PC-9 (cell line): Measurements from ENCODE around the gene EIF4G3. TPM values are rescaled to one million over a fixed set of nuclear protein-coding genes. Genes with fewer than 3 reads are reported as not detected.
"Not testable (repeated sequence)": the region's sequence is repeated elsewhere in the genome, so short reads cannot be mapped to it uniquely, and the experiment has no call there.

Experiments
- BruUV-seq: library from RNA; stranded (reverse); fragments of 400-500 nt; replicated peaks from 2 replicates; lab custom pipeline; 2021; lab: Mats Ljungman, UMichigan
- CTCF ChIA-PET: fragments of 300-600 bp; sonication (Branson Sonifier 250); formaldehyde crosslinking; loops from one replicate; lab custom pipeline; 2022; ENCODE audit warnings: antibody characterized with exemption; lab: Charles Lee
- POLR2A ChIA-PET: fragments of 300-600 bp; sonication (Branson Sonifier 250); formaldehyde crosslinking; loops from one replicate; lab custom pipeline; 2022; ENCODE audit warnings: antibody characterized with exemption; ENCODE audit not compliant: unreplicated experiment; lab: Charles Lee
- DNase-seq, 2 experiments: peaks; one replicate each; pipeline versions ENCODE4 v3.0.0 to v3.0.0-alpha.2; 2015 to 2022; ENCODE audit warnings: mixed read lengths in 1 of 2
- H2AFZ ChIP-seq: fragments of 200-600 bp; sonication (generic); 2 replicates; pipeline ENCODE4 v1.8.1; 2017; ENCODE audit warnings: antibody characterized with exemption
- H3F3A ChIP-seq: fragments of 200-600 bp; sonication (generic); 2 replicates; pipeline ENCODE4 v1.8.1; 2017; ENCODE audit warnings: antibody characterized with exemption, mild to moderate bottlenecking, low read depth; ENCODE audit not compliant: insufficient read depth
- H3K27ac ChIP-seq: fragments of 200-600 bp; sonication (generic); 2 replicates; pipeline ENCODE4 v1.6.1; 2016; ENCODE audit warnings: mixed run types
- H3K27me3 ChIP-seq: fragments of 200-600 bp; sonication (generic); 2 replicates; pipeline ENCODE4 v1.6.1; 2016; ENCODE audit warnings: low read depth, mixed run types; ENCODE audit not compliant: insufficient read depth
- H3K36me3 ChIP-seq: fragments of 200-600 bp; sonication (generic); 2 replicates; pipeline ENCODE4 v1.6.1; 2016; ENCODE audit warnings: low read depth, mixed run types
- H3K4me1 ChIP-seq: fragments of 200-600 bp; sonication (generic); replicated peaks from 2 replicates; pipeline ENCODE4 v1.6.1; 2016; ENCODE audit warnings: mixed run types; ENCODE audit not compliant: insufficient read depth
- H3K4me2 ChIP-seq: fragments of 200-600 bp; sonication (generic); 2 replicates; pipeline ENCODE4 v1.6.1; 2017; ENCODE audit warnings: mixed run types
- H3K4me3 ChIP-seq: fragments of 200-600 bp; sonication (generic); 2 replicates; pipeline ENCODE4 v1.6.1; 2016; ENCODE audit warnings: mixed run types
- H3K79me2 ChIP-seq: fragments of 200-600 bp; sonication (generic); 2 replicates; pipeline ENCODE4 v1.6.1; 2017; ENCODE audit warnings: low read depth, mixed run types
- H3K9me2 ChIP-seq: fragments of 200-600 bp; sonication (generic); 2 replicates; pipeline ENCODE4 v1.8.1; 2017; ENCODE audit warnings: mild to moderate bottlenecking; ENCODE audit not compliant: insufficient read depth
- H3K9me3 ChIP-seq: fragments of 200-600 bp; sonication (generic); 2 replicates; pipeline ENCODE4 v1.8.1; 2016; ENCODE audit warnings: low read depth; ENCODE audit not compliant: insufficient read depth
- H4K20me1 ChIP-seq: fragments of 200-600 bp; sonication (generic); 2 replicates; pipeline ENCODE4 v1.8.1; 2017; ENCODE audit not compliant: insufficient read depth
- EZH2 ChIP-seq: fragments of 200-600 bp; sonication (generic); IDR thresholded peaks from 2 replicates; pipeline ENCODE4 v1.8.0; 2017; ENCODE audit warnings: antibody characterized with exemption, low read depth
- intact Hi-C: fragments of 100-400 bp; cut with micrococcal nuclease; formaldehyde crosslinking; loops from one replicate; pipeline ENCODE4 v1.10.0; 2022; ENCODE audit not compliant: unreplicated experiment
- total RNA-seq: library from RNA; stranded (reverse); gene quantifications from 2 replicates; pipeline ENCODE4 v1.2.3, GENCODE V29; 2021
- TF ChIP-seq, protein P1 (sequence below): fragments of 200-600 bp; sonication (generic); conservative IDR thresholded peaks from 2 replicates; pipeline ENCODE4 v1.6.1; 2017; ENCODE audit warnings: mixed run types, antibody characterized with exemption, mild to moderate bottlenecking, moderate library complexity

EIF4G3 gene
- total RNA-seq, 1 experiment from 2014 or later: 63.2 TPM

- CTCF ChIA-PET: no interaction called here
- Histone ChIP-seq H3K4me2 (no peak overlapping the region), H3K27me3 (no peaks in the 10 kb centered on the region), H4K20me1 (no peaks in the 10 kb centered on the region; the same call in none of the 2 replicates), H3K4me3 (no peak overlapping the region), H3K79me2 (peaks cover 19% of the 10 kb centered on the region), H3K9me2 (no peaks in the 10 kb centered on the region), H3K4me1 (no peaks in the 10 kb centered on the region), H3K27ac (no peak overlapping the region), H3F3A (no peaks in the 10 kb centered on the region), H2AFZ (no peak overlapping the region), H3K36me3 (no peaks in the 10 kb centered on the region), H3K9me3 (no peaks in the 10 kb centered on the region)
- BruUV-seq: no TSS peak
- intact Hi-C loops: no loop called here
- TF ChIP-seq, protein P1, sequence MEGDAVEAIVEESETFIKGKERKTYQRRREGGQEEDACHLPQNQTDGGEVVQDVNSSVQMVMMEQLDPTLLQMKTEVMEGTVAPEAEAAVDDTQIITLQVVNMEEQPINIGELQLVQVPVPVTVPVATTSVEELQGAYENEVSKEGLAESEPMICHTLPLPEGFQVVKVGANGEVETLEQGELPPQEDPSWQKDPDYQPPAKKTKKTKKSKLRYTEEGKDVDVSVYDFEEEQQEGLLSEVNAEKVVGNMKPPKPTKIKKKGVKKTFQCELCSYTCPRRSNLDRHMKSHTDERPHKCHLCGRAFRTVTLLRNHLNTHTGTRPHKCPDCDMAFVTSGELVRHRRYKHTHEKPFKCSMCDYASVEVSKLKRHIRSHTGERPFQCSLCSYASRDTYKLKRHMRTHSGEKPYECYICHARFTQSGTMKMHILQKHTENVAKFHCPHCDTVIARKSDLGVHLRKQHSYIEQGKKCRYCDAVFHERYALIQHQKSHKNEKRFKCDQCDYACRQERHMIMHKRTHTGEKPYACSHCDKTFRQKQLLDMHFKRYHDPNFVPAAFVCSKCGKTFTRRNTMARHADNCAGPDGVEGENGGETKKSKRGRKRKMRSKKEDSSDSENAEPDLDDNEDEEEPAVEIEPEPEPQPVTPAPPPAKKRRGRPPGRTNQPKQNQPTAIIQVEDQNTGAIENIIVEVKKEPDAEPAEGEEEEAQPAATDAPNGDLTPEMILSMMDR: no peak
- no peak for TF ChIP-seq EZH2
- no peak for DNase-seq
- POLR2A ChIA-PET: no interaction called here
Observed at GRCh38 chr1:21058035-21058793, 118.5 kb downstream of the EIF4G3 start.

DNA sequence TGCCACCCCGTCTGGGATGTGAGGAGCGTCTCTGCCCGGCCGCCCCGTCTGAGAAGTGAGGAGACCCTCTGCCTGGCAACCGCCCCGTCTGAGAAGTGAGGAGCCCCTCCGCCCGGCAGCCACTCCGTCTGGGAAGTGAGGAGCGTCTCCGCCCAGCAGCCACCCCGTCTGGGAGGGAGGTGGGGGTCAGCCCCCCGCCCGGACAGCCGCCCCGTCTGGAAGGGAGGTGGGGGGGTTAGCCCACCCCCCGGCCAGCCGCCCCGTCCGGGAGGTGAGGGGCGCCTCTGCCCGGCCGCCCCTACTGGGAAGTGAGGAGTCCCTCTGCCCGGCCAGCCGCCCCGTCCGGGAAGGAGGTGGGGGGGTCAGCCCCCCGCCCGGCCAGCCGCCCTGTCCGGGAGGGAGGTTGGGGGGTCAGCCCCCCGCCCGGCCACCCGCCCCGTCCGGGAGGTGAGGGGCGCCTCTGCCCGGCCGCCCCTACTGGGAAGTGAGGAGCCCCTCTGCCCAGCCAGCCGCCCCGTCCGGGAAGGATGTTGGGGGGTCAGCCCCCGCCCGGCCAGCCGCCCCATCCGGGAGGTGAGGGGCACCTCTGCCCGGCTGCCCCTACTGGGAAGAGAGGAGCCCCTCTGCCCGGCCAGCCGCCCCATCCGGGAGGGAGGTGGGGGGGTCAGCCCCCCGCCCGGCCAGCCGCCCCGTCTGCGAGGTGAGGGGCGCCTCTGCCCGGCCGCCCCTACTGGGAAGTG, 123.3 kb downstream of the EIF4G3 start:
- H3K9me3 ChIP-seq, CTCF ChIA-PET, H2AFZ ChIP-seq, H3K27ac ChIP-seq, H3K4me2 ChIP-seq, H3F3A ChIP-seq, intact Hi-C loops, H3K36me3 ChIP-seq, DNase-seq, H4K20me1 ChIP-seq, H3K4me3 ChIP-seq, H3K4me1 ChIP-seq, H3K27me3 ChIP-seq, BruUV-seq, POLR2A ChIA-PET, H3K9me2 ChIP-seq: not testable (repeated sequence)
- peaks cover 15% of the 10 kb centered on the region for H3K79me2 ChIP-seq

- Histone ChIP-seq H4K20me1 (peaks cover 7% of the 10 kb centered on the region; the same call in 1 of the 2 replicates), H3F3A (no peaks in the 10 kb centered on the region), H3K9me2 (no peaks in the 10 kb centered on the region), H3K9me3 (no peaks in the 10 kb centered on the region), H3K4me2 (no peak overlapping the region), H3K4me3 (no peak overlapping the region), H3K4me1 (no peaks in the 10 kb centered on the region), H3K27me3 (no peaks in the 10 kb centered on the region), H3K27ac (no peak overlapping the region), H3K79me2 (peaks cover 17% of the 10 kb centered on the region), H3K36me3 (no peaks in the 10 kb centered on the region), H2AFZ (no peak overlapping the region)
- BruUV-seq: no TSS peak
- TF ChIP-seq, protein P1: no peak
- TF ChIP-seq EZH2: no peak
- CTCF ChIA-PET: no interaction called here
- no peak for DNase-seq
- intact Hi-C loops: no loop called here
- POLR2A ChIA-PET: no interaction called here
Observed at GRCh38 chr1:21052034-21052433, 124.7 kb downstream of the EIF4G3 start.
